ENCODE measurements around the gene CHMP4A. TPM values are rescaled to one million over a fixed set of nuclear protein-coding genes. Genes with fewer than 3 reads are reported as not detected.
A peak's percentile ranks its signal among the peaks of the same experiment; 100 is the strongest.

CHMP4A gene
- total and polyA plus RNA-seq, 2 of the 13 experiments (the other 11 are each of a cell fraction or from before 2014, with no cell fraction given) = 83.6 to 113 TPM

DNA sequence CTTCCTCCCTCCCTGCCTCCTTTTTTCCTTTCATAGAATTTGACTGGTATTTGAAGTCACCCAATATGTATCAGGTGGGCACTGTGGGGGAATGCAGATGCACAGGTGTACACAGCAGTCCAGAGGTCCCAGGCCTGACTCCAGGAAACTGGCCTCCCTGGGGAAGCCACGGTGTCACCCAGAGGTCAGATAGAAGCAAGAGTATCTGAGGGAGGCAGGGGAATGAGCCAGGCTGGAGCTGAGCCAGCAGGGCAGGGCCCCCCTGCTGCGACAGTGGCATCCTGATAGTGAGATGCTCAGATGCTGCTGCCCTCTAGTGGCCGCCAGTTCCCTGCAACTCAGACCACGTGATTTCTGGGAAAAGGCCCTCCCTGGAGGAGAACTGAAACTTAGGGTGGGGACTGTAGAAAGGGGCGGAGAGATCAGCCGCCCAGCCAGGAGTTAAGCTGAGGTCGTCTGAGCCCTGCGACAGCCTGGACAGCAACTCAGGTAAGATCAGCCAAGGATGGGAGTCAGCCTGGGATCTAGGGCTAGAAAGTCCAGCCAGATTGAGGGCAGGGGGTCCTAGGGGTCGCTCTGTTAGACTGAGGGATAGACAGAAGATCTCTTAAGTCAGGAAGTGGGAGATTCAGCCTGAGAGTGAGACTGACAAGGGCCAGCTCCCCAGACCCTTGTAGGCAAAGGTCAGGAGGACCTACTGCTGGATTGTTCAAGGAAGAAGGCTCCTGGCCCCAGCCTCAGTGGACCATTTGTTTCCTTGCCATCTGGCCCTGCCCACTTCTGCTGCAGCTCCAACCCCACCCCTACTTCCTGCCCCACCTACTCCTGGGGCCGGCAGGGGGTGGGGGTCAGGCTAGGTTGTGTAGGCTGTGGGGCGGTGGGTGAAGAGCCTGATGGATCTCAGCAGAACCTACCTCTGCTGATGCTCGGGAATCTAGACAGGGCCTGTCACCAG is 52.2 kb downstream of the CHMP4A start, which contains the start of gene IRF9 (continued):
- TF ChIP-seq, protein P1, sequence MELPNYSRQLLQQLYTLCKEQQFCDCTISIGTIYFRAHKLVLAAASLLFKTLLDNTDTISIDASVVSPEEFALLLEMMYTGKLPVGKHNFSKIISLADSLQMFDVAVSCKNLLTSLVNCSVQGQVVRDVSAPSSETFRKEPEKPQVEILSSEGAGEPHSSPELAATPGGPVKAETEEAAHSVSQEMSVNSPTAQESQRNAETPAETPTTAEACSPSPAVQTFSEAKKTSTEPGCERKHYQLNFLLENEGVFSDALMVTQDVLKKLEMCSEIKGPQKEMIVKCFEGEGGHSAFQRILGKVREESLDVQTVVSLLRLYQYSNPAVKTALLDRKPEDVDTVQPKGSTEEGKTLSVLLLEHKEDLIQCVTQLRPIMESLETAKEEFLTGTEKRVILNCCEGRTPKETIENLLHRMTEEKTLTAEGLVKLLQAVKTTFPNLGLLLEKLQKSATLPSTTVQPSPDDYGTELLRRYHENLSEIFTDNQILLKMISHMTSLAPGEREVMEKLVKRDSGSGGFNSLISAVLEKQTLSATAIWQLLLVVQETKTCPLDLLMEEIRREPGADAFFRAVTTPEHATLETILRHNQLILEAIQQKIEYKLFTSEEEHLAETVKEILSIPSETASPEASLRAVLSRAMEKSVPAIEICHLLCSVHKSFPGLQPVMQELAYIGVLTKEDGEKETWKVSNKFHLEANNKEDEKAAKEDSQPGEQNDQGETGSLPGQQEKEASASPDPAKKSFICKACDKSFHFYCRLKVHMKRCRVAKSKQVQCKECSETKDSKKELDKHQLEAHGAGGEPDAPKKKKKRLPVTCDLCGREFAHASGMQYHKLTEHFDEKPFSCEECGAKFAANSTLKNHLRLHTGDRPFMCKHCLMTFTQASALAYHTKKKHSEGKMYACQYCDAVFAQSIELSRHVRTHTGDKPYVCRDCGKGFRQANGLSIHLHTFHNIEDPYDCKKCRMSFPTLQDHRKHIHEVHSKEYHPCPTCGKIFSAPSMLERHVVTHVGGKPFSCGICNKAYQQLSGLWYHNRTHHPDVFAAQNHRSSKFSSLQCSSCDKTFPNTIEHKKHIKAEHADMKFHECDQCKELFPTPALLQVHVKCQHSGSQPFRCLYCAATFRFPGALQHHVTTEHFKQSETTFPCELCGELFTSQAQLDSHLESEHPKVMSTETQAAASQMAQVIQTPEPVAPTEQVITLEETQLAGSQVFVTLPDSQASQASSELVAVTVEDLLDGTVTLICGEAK (IDR thresholded peaks at IDR 0.05) = no peak
- TF ChIP-seq, protein P1 (CRISPR knock-in tag; IDR thresholded peaks at IDR 0.05) = peak; percentile 53; the same call in 1 of the 2 replicates
- TF ChIP-seq ETV5 (CRISPR knock-in tag; IDR thresholded peaks at IDR 0.05; ENCODE audit: borderline replicate concordance) = peak; percentile 87
- peak; percentile 99 for TF ChIP-seq SPEN (CRISPR knock-in tag; IDR thresholded peaks at IDR 0.05; ENCODE audit: low read depth)
- TF ChIP-seq KMT2A (CRISPR knock-in tag; IDR thresholded peaks at IDR 0.05) = peak; percentile 90
- no peak for TF ChIP-seq TRIM24 (CRISPR knock-in tag; IDR thresholded peaks at IDR 0.05)
- peak; percentile 4; the same call in 1 of the 2 replicates for TF ChIP-seq ZBTB1 (CRISPR knock-in tag; IDR thresholded peaks at IDR 0.05; ENCODE audit: borderline replicate concordance)
- TF ChIP-seq, protein P2, sequence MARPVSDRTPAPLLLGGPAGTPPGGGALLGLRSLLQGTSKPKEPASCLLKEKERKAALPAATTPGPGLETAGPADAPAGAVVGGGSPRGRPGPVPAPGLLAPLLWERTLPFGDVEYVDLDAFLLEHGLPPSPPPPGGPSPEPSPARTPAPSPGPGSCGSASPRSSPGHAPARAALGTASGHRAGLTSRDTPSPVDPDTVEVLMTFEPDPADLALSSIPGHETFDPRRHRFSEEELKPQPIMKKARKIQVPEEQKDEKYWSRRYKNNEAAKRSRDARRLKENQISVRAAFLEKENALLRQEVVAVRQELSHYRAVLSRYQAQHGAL (CRISPR knock-in tag; IDR thresholded peaks at IDR 0.05; ENCODE audit: not compliant biosample characterization) = peak; percentile 63
- TF ChIP-seq, protein P3, sequence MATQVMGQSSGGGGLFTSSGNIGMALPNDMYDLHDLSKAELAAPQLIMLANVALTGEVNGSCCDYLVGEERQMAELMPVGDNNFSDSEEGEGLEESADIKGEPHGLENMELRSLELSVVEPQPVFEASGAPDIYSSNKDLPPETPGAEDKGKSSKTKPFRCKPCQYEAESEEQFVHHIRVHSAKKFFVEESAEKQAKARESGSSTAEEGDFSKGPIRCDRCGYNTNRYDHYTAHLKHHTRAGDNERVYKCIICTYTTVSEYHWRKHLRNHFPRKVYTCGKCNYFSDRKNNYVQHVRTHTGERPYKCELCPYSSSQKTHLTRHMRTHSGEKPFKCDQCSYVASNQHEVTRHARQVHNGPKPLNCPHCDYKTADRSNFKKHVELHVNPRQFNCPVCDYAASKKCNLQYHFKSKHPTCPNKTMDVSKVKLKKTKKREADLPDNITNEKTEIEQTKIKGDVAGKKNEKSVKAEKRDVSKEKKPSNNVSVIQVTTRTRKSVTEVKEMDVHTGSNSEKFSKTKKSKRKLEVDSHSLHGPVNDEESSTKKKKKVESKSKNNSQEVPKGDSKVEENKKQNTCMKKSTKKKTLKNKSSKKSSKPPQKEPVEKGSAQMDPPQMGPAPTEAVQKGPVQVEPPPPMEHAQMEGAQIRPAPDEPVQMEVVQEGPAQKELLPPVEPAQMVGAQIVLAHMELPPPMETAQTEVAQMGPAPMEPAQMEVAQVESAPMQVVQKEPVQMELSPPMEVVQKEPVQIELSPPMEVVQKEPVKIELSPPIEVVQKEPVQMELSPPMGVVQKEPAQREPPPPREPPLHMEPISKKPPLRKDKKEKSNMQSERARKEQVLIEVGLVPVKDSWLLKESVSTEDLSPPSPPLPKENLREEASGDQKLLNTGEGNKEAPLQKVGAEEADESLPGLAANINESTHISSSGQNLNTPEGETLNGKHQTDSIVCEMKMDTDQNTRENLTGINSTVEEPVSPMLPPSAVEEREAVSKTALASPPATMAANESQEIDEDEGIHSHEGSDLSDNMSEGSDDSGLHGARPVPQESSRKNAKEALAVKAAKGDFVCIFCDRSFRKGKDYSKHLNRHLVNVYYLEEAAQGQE (IDR thresholded peaks at IDR 0.05; ENCODE audit: borderline replicate concordance in 1 of 2, low read depth in 1 of 2, low read length in 2 of 2) = peak in 1 of 2 experiments; percentile 76; a peak in 2 of 4 replicates
- TF ChIP-seq, protein P4, sequence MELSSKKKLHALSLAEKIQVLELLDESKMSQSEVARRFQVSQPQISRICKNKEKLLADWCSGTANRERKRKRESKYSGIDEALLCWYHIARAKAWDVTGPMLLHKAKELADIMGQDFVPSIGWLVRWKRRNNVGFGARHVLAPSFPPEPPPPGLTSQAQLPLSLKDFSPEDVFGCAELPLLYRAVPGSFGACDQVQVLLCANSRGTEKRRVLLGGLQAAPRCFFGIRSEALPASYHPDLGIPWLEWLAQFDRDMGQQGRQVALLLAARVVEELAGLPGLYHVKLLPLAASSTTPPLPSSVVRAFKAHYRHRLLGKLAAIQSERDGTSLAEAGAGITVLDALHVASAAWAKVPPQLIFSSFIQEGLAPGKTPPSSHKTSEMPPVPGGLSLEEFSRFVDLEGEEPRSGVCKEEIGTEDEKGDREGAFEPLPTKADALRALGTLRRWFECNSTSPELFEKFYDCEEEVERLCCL (CRISPR knock-in tag; IDR thresholded peaks at IDR 0.05; ENCODE audit: borderline replicate concordance) = peak; percentile 80; the same call in 1 of the 2 replicates
- TF ChIP-seq SOX6 (IDR thresholded peaks at IDR 0.05) = no peak
- TF ChIP-seq SOX6 (CRISPR knock-in tag; IDR thresholded peaks at IDR 0.05) = peak; percentile 94

All from HepG2 (cell line).